ES-I3 (cell line): ENCODE measurements around the gene GMCL2.

Experiments
- H3K36me3 ChIP-seq: 2 replicates; pipeline ENCODE4 v1.6.1; 2013; ENCODE audit warnings: mild to moderate bottlenecking, low read length, control low read depth, moderate library complexity; ENCODE audit not compliant: insufficient read depth
- H3K4me1 ChIP-seq: 2 replicates; pipeline ENCODE4 v1.6.1; 2013; ENCODE audit warnings: mild to moderate bottlenecking, control low read depth, low read length; ENCODE audit not compliant: insufficient read depth
- H3K9ac ChIP-seq: 2 replicates; pipeline ENCODE4 v1.6.1; 2013; ENCODE audit warnings: low read depth, mild to moderate bottlenecking, low read length, moderate library complexity
- H3K9me3 ChIP-seq: 2 replicates; pipeline ENCODE4 v1.6.1; 2013; ENCODE audit warnings: mild to moderate bottlenecking, low read length, moderate library complexity; ENCODE audit not compliant: control insufficient read depth, insufficient read depth

GMCL2 gene

GRCh38 chr5:178162481-178162880, 24.7 kb downstream of the GMCL2 start:
- no peak overlapping the region for H3K9ac ChIP-seq

GRCh38 chr5:178160176-178160575, 27.0 kb downstream of the GMCL2 start:
- no peak overlapping the region for H3K9ac ChIP-seq
- H3K4me1 ChIP-seq = no peaks in the 10 kb centered on the region
- no peaks in the 10 kb centered on the region for H3K9me3 ChIP-seq
- H3K36me3 ChIP-seq = no peaks in the 10 kb centered on the region

More at GRCh38 chr5:178162481-178162880, 24.7 kb downstream of the GMCL2 start:
- no peaks in the 10 kb centered on the region for H3K36me3 ChIP-seq
- no peaks in the 10 kb centered on the region for H3K4me1 ChIP-seq
- no peaks in the 10 kb centered on the region for H3K9me3 ChIP-seq

- Histone ChIP-seq H3K4me1 (no peaks in the 10 kb centered on the region), H3K36me3 (peaks cover 12% of the 10 kb centered on the region; the same call in 1 of the 2 replicates), H3K9me3 (no peaks in the 10 kb centered on the region), H3K9ac (no peak overlapping the region)
Measured at GRCh38 chr5:178155065-178155464, 32.1 kb downstream of the GMCL2 start.

- no peaks in the 10 kb centered on the region for H3K9me3 ChIP-seq
- peaks cover 19% of the 10 kb centered on the region for H3K36me3 ChIP-seq
- H3K4me1 ChIP-seq = no peaks in the 10 kb centered on the region
- H3K9ac ChIP-seq = peak within 1 kb of the TSS; percentile 75
Measured at GRCh38 chr5:178153530-178154340, 33.4 kb downstream of the GMCL2 start, which contains the start of gene NHP2. Gene NHP2 (minus strand): TSS chr5:178153885. CDS start chr5:178153817, 68 bp downstream.

- H3K4me1 ChIP-seq = no peaks in the 10 kb centered on the region
- H3K9ac ChIP-seq = peak overlapping the region; percentile 75
- H3K9me3 ChIP-seq = no peaks in the 10 kb centered on the region
- H3K36me3 ChIP-seq = peaks cover 26% of the 10 kb centered on the region
Measured at GRCh38 chr5:178152491-178153444, 34.4 kb downstream of the GMCL2 start.

GRCh38 chr5:178150977-178151734, 36.0 kb downstream of the GMCL2 start:
- Histone ChIP-seq H3K9me3 (no peaks in the 10 kb centered on the region), H3K36me3 (peaks cover 40% of the 10 kb centered on the region), H3K9ac (no peak overlapping the region), H3K4me1 (no peaks in the 10 kb centered on the region)

GRCh38 chr5:178149199-178149932, 37.8 kb downstream of the GMCL2 start:
- Histone ChIP-seq H3K9ac (no peak overlapping the region), H3K9me3 (no peaks in the 10 kb centered on the region), H3K4me1 (no peaks in the 10 kb centered on the region), H3K36me3 (peaks cover 40% of the 10 kb centered on the region)

GRCh38 chr5:178147406-178147805, 39.8 kb downstream of the GMCL2 start:
- H3K36me3 ChIP-seq = peaks cover 48% of the 10 kb centered on the region
- no peaks in the 10 kb centered on the region for H3K4me1 ChIP-seq
- H3K9me3 ChIP-seq = no peaks in the 10 kb centered on the region
- no peak overlapping the region for H3K9ac ChIP-seq

- H3K4me1 ChIP-seq = no peaks in the 10 kb centered on the region
- peaks cover 56% of the 10 kb centered on the region for H3K36me3 ChIP-seq
- H3K9ac ChIP-seq = no peak overlapping the region
- H3K9me3 ChIP-seq = no peaks in the 10 kb centered on the region
Measured at GRCh38 chr5:178145965-178146820, 41.0 kb downstream of the GMCL2 start.

GRCh38 chr5:178143901-178144300, 43.3 kb downstream of the GMCL2 start:
- H3K36me3 ChIP-seq = peaks cover 46% of the 10 kb centered on the region
- H3K9ac ChIP-seq = no peak overlapping the region
- no peaks in the 10 kb centered on the region for H3K4me1 ChIP-seq
- no peaks in the 10 kb centered on the region for H3K9me3 ChIP-seq

GRCh38 chr5:178143246-178143645, 43.9 kb downstream of the GMCL2 start:
- Histone ChIP-seq H3K36me3 (peaks cover 42% of the 10 kb centered on the region), H3K9ac (no peak overlapping the region), H3K4me1 (no peaks in the 10 kb centered on the region), H3K9me3 (no peaks in the 10 kb centered on the region)

- H3K36me3 ChIP-seq = peaks cover 42% of the 10 kb centered on the region
- no peaks in the 10 kb centered on the region for H3K9me3 ChIP-seq
- no peaks in the 10 kb centered on the region for H3K4me1 ChIP-seq
- H3K9ac ChIP-seq = no peak overlapping the region
Measured at GRCh38 chr5:178142642-178143041, 44.5 kb downstream of the GMCL2 start.

GRCh38 chr5:178141550-178141949, 45.6 kb downstream of the GMCL2 start:
- no peaks in the 10 kb centered on the region for H3K4me1 ChIP-seq
- H3K9me3 ChIP-seq = no peaks in the 10 kb centered on the region
- H3K9ac ChIP-seq = no peak overlapping the region
- peaks cover 34% of the 10 kb centered on the region for H3K36me3 ChIP-seq
